ENCODE data around the gene GYS1.

GYS1 gene

DNA sequence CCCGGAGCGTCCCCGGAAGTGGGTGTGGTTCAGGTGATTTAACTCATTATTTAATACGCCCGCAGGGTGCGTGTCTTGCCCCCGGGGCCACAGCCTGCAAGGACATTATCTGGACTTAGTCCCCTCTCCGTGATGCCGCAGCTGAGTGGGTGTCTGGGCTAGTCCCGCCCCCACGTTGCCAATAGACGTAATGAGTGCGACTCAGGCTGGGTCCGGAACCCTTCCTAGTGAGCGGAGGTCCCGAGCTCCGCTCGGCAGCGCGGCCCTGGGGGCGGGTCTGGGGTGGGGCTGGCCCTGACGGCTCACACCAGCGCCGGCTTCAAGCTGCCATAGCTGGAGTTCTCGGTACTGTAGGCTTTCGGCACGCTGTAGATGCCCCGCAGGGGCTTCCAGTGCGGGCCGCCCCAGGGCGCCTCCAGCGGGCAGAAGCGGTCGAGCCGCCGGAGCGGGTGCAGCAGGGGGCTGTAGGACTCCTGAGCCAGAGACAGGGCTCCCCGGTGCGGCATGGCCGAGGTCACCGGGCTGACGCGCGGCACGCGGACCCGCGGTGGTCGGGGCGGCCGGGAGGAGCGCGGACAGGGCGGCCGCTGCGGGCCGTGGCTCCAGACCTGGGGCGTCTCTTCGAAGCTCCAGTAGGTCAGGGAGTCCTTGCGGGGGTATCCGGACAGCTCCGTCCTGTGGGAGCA lies 24.7 kb upstream of the GYS1 start:
- Histone ChIP-seq H3K27ac (ENCODE audit: extremely low read depth, low read depth, low read length) (no peak overlapping the region; the same call in 1 of the 2 replicates), H3K36me3 (ENCODE audit: control insufficient read depth in 2 of 2, insufficient read depth in 1 of 2, low read length in 2 of 2) (peaks cover 8 to 32% of the 10 kb centered on the region in 2 experiments; a peak in 2 of 3 replicates), H3K9me3 (ENCODE audit: control insufficient read depth, insufficient read depth, low read depth, low read length) (no peaks in the 10 kb centered on the region), H3K4me3 (ENCODE audit: low read depth, low read length) (peak overlapping the region; percentile 24), H3K4me1 (ENCODE audit: control insufficient read depth, insufficient read depth, low read length) (peaks cover 8% of the 10 kb centered on the region)
- CTCF ChIA-PET, result interaction anchor here (0.6 to 3.1 kb wide), 12 partner anchors 9 to 229 kb away, joined by 3 to 26 read pairs (median 4); partner anchors contain the start of gene CGB2
- POLR2A ChIA-PET, result interaction anchor here (0.6 to 1.6 kb wide), 3 partner anchors 24 to 1583 kb away, joined by 5 to 8 read pairs (median 7); partner anchors contain the start of genes GYS1 and RUVBL2
- no peak for TF ChIP-seq PRDM1 (tag by site-specific recombination; IDR thresholded peaks at IDR 0.05)
- no peak for TF ChIP-seq OSR2 (tag by site-specific recombination; IDR thresholded peaks at IDR 0.05)
- TF ChIP-seq, protein P1, sequence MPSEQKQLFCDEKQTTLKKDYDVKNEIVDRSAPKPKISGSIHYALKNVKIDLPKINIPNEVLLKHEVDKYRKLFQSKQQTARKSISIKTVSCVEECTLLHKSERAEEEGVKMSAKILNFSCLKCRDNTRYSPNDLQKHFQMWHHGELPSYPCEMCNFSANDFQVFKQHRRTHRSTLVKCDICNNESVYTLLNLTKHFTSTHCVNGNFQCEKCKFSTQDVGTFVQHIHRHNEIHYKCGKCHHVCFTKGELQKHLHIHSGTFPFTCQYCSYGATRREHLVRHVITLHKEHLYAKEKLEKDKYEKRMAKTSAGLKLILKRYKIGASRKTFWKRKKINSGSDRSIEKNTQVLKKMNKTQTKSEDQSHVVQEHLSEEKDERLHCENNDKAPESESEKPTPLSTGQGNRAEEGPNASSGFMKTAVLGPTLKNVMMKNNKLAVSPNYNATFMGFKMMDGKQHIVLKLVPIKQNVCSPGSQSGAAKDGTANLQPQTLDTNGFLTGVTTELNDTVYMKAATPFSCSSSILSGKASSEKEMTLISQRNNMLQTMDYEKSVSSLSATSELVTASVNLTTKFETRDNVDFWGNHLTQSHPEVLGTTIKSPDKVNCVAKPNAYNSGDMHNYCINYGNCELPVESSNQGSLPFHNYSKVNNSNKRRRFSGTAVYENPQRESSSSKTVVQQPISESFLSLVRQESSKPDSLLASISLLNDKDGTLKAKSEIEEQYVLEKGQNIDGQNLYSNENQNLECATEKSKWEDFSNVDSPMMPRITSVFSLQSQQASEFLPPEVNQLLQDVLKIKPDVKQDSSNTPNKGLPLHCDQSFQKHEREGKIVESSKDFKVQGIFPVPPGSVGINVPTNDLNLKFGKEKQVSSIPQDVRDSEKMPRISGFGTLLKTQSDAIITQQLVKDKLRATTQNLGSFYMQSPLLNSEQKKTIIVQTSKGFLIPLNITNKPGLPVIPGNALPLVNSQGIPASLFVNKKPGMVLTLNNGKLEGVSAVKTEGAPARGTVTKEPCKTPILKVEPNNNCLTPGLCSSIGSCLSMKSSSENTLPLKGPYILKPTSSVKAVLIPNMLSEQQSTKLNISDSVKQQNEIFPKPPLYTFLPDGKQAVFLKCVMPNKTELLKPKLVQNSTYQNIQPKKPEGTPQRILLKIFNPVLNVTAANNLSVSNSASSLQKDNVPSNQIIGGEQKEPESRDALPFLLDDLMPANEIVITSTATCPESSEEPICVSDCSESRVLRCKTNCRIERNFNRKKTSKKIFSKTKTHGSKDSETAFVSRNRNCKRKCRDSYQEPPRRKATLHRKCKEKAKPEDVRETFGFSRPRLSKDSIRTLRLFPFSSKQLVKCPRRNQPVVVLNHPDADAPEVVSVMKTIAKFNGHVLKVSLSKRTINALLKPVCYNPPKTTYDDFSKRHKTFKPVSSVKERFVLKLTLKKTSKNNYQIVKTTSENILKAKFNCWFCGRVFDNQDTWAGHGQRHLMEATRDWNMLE (tag by site-specific recombination; conservative IDR thresholded peaks at IDR 0.05; ENCODE audit: low read depth), result no peak
- TF ChIP-seq, protein P2, sequence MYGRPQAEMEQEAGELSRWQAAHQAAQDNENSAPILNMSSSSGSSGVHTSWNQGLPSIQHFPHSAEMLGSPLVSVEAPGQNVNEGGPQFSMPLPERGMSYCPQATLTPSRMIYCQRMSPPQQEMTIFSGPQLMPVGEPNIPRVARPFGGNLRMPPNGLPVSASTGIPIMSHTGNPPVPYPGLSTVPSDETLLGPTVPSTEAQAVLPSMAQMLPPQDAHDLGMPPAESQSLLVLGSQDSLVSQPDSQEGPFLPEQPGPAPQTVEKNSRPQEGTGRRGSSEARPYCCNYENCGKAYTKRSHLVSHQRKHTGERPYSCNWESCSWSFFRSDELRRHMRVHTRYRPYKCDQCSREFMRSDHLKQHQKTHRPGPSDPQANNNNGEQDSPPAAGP (tag by site-specific recombination; IDR thresholded peaks at IDR 0.05), result no peak
- TF ChIP-seq, protein P3, sequence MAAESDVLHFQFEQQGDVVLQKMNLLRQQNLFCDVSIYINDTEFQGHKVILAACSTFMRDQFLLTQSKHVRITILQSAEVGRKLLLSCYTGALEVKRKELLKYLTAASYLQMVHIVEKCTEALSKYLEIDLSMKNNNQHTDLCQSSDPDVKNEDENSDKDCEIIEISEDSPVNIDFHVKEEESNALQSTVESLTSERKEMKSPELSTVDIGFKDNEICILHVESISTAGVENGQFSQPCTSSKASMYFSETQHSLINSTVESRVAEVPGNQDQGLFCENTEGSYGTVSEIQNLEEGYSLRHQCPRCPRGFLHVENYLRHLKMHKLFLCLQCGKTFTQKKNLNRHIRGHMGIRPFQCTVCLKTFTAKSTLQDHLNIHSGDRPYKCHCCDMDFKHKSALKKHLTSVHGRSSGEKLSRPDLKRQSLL (tag by site-specific recombination; IDR thresholded peaks at IDR 0.05), result no peak
- no peak for TF ChIP-seq ZBTB48 (tag by site-specific recombination; IDR thresholded peaks at IDR 0.05)
- no peak for TF ChIP-seq ZNF510 (tag by site-specific recombination; IDR thresholded peaks at IDR 0.05; ENCODE audit: insufficient replicate concordance)
- peak; percentile 85 for TF ChIP-seq ZIC2 (tag by site-specific recombination; IDR thresholded peaks at IDR 0.05)
- TF ChIP-seq ZNF548 (tag by site-specific recombination; IDR thresholded peaks at IDR 0.05), result no peak
- no peak for TF ChIP-seq ZNF658 (tag by site-specific recombination; IDR thresholded peaks at IDR 0.05)
- TF ChIP-seq SCRT1 (tag by site-specific recombination; IDR thresholded peaks at IDR 0.05; ENCODE audit: borderline replicate concordance), result no peak
- peak; percentile 63; the same call in 1 of the 2 replicates for TF ChIP-seq ZNF660 (tag by site-specific recombination; IDR thresholded peaks at IDR 0.05)
- TF ChIP-seq, protein P4, sequence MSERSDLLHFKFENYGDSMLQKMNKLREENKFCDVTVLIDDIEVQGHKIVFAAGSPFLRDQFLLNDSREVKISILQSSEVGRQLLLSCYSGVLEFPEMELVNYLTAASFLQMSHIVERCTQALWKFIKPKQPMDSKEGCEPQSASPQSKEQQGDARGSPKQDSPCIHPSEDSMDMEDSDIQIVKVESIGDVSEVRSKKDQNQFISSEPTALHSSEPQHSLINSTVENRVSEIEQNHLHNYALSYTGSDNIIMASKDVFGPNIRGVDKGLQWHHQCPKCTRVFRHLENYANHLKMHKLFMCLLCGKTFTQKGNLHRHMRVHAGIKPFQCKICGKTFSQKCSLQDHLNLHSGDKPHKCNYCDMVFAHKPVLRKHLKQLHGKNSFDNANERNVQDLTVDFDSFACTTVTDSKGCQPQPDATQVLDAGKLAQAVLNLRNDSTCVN (tag by site-specific recombination; optimal IDR thresholded peaks at IDR 0.05), result peak; percentile 43
- TF ChIP-seq KLF1 (tag by site-specific recombination; IDR thresholded peaks at IDR 0.05), result peak; percentile 93
- no peak for TF ChIP-seq ZNF184 (tag by site-specific recombination; IDR thresholded peaks at IDR 0.05)
- no peak for TF ChIP-seq TRIM28 (IDR thresholded peaks at IDR 0.05; ENCODE audit: borderline replicate concordance, low read length)
- TF ChIP-seq, protein P5, sequence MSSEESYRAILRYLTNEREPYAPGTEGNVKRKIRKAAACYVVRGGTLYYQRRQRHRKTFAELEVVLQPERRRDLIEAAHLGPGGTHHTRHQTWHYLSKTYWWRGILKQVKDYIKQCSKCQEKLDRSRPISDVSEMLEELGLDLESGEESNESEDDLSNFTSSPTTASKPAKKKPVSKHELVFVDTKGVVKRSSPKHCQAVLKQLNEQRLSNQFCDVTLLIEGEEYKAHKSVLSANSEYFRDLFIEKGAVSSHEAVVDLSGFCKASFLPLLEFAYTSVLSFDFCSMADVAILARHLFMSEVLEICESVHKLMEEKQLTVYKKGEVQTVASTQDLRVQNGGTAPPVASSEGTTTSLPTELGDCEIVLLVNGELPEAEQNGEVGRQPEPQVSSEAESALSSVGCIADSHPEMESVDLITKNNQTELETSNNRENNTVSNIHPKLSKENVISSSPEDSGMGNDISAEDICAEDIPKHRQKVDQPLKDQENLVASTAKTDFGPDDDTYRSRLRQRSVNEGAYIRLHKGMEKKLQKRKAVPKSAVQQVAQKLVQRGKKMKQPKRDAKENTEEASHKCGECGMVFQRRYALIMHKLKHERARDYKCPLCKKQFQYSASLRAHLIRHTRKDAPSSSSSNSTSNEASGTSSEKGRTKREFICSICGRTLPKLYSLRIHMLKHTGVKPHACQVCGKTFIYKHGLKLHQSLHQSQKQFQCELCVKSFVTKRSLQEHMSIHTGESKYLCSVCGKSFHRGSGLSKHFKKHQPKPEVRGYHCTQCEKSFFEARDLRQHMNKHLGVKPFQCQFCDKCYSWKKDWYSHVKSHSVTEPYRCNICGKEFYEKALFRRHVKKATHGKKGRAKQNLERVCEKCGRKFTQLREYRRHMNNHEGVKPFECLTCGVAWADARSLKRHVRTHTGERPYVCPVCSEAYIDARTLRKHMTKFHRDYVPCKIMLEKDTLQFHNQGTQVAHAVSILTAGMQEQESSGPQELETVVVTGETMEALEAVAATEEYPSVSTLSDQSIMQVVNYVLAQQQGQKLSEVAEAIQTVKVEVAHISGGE (tag by site-specific recombination; conservative IDR thresholded peaks at IDR 0.05; ENCODE audit: low read depth), result peak; percentile 45; the same call in 1 of the 2 replicates
- no peak for TF ChIP-seq ZNF16 (tag by site-specific recombination; IDR thresholded peaks at IDR 0.05; ENCODE audit: low read depth)
- TF ChIP-seq, protein P6, sequence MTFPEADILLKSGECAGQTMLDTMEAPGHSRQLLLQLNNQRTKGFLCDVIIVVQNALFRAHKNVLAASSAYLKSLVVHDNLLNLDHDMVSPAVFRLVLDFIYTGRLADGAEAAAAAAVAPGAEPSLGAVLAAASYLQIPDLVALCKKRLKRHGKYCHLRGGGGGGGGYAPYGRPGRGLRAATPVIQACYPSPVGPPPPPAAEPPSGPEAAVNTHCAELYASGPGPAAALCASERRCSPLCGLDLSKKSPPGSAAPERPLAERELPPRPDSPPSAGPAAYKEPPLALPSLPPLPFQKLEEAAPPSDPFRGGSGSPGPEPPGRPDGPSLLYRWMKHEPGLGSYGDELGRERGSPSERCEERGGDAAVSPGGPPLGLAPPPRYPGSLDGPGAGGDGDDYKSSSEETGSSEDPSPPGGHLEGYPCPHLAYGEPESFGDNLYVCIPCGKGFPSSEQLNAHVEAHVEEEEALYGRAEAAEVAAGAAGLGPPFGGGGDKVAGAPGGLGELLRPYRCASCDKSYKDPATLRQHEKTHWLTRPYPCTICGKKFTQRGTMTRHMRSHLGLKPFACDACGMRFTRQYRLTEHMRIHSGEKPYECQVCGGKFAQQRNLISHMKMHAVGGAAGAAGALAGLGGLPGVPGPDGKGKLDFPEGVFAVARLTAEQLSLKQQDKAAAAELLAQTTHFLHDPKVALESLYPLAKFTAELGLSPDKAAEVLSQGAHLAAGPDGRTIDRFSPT (tag by site-specific recombination; IDR thresholded peaks at IDR 0.05), result 0 out of 2 replicates have a peak, but pooled peaks have one; percentile 14
- TF ChIP-seq, protein P7, sequence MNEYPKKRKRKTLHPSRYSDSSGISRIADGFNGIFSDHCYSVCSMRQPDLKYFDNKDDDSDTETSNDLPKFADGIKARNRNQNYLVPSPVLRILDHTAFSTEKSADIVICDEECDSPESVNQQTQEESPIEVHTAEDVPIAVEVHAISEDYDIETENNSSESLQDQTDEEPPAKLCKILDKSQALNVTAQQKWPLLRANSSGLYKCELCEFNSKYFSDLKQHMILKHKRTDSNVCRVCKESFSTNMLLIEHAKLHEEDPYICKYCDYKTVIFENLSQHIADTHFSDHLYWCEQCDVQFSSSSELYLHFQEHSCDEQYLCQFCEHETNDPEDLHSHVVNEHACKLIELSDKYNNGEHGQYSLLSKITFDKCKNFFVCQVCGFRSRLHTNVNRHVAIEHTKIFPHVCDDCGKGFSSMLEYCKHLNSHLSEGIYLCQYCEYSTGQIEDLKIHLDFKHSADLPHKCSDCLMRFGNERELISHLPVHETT (tag by site-specific recombination; IDR thresholded peaks at IDR 0.05), result no peak
- TF ChIP-seq ZBTB17 (tag by site-specific recombination; IDR thresholded peaks at IDR 0.05), result peak; percentile 64

Data from HEK293 (cell line).